Colonic mucosa (tissue), 4 donors: ENCODE measurements around the gene FTCDNL1. TPM values are rescaled to one million over a fixed set of nuclear protein-coding genes. Genes with fewer than 3 reads are reported as not detected.

Experiments used
- DNase-seq: peaks from one replicate; pipeline ENCODE4 v3.0.0-alpha.2; 2020
- H3K27ac ChIP-seq: fragments of 200-600 bp; one replicate; pipeline ENCODE4 v1.8.0; 2021
- H3K27me3 ChIP-seq: fragments of 200-600 bp; one replicate; pipeline ENCODE4 v1.8.0; 2021
- H3K36me3 ChIP-seq: fragments of 200-600 bp; one replicate; pipeline ENCODE4 v1.8.0; 2021
- H3K4me1 ChIP-seq: fragments of 200-600 bp; one replicate; pipeline ENCODE4 v1.8.0; 2021; ENCODE audit warnings: mild to moderate bottlenecking
- H3K4me3 ChIP-seq: fragments of 200-600 bp; one replicate; pipeline ENCODE4 v1.8.0; 2021
- H3K9ac ChIP-seq, 2 donors: one replicate each; pipeline ENCODE4 v1.7.0; 2013; ENCODE audit warnings: control low read depth in 2 of 2, low read depth in 2 of 2, low read length in 2 of 2
- H3K9me3 ChIP-seq: fragments of 200-600 bp; one replicate; pipeline ENCODE4 v1.8.0; 2021
- CTCF ChIP-seq: fragments of 200-600 bp; IDR thresholded peaks from one replicate; pipeline ENCODE4 v1.8.0; 2022; ENCODE audit warnings: antibody characterized with exemption, mild to moderate bottlenecking
- intact Hi-C: fragments of 100-400 bp; cut with DNase I; formaldehyde crosslinking; loops from one replicate; pipeline ENCODE4 v1.14.1; 2022
- total RNA-seq, 2 donors: library from RNA; stranded (reverse); fragmentation: NEBNext Ultra II Directional in 1 of 2; extraction: Animal tissue kit (Norgen Biotek cat#: 25700) in 1 of 2; gene quantifications; one replicate each; pipeline ENCODE4 v1.2.1, GENCODE V29; 2021
- donor health status: healthy.
- donor health status: DM: no; HTN: no; CAD: no.
- donor health status: DM: no; HTN: no; CAD: no.

The FTCDNL1 gene
- total RNA-seq, 2 donors from 2014 or later: 1.3 to 1.8 TPM

GRCh38 chr2:199868431-199869226, 17.6 kb upstream of the FTCDNL1 start:
- no peak overlapping the region for H3K27ac ChIP-seq
- no peaks in the 10 kb centered on the region for H3K36me3 ChIP-seq
- H3K27me3 ChIP-seq: no peaks in the 10 kb centered on the region
- intact Hi-C loops: no loop called here
- no peaks in the 10 kb centered on the region for H3K9me3 ChIP-seq
- H3K4me3 ChIP-seq: no peak overlapping the region
- TF ChIP-seq CTCF: no peak
- no peak overlapping the region for H3K9ac ChIP-seq
- no peaks in the 10 kb centered on the region for H3K4me1 ChIP-seq
- no peak for DNase-seq

DNA sequence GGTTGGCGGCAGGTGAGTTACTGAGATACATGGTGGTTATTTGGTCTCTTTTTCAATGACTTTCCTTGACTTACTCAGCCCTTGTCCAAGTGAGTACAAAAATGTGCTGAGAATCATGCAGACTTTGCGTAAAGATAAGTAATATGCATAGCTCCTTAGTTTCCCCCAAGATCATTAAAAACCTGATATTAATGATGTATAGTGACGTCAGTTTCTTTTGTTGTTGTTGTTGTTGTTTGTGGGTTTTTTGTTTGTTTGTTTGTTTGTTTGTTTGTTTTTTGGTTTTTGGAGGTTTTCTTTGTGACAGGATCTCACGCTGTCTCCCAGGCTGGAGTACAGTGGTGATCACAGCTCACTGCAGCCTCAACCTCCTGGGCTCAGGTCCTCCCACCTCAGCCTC, 14.9 kb upstream of the FTCDNL1 start:
- Histone ChIP-seq H3K27ac (no peak overlapping the region), H3K36me3 (no peaks in the 10 kb centered on the region), H3K4me1 (no peaks in the 10 kb centered on the region), H3K9ac (no peak overlapping the region), H3K27me3 (no peaks in the 10 kb centered on the region), H3K9me3 (no peaks in the 10 kb centered on the region), H3K4me3 (no peak overlapping the region)
- DNase-seq: no peak
- intact Hi-C loops: no loop called here
- no peak for TF ChIP-seq CTCF

DNA sequence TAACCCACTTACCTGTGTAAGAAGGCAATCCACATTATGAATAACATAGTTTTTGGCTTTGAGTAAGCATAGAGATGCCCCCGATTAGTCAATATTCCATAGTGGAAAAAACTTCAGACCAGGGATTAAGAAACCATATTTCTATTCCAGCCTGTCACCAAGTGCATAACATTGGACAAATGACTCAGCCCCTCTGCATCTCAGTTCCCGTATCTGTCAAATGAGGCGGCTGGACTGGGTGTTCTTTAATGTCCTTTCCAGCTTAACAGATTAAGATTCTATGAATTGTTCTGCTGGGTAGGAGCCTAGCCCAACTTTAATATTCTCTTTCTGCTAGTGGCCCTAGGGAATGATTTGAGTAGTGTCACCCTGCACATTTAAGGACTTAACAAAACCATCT, 11.8 kb upstream of the FTCDNL1 start:
- intact Hi-C loops: no loop called here
- Histone ChIP-seq H3K27ac (no peak overlapping the region), H3K4me1 (no peaks in the 10 kb centered on the region), H3K36me3 (no peaks in the 10 kb centered on the region), H3K27me3 (no peaks in the 10 kb centered on the region), H3K4me3 (no peak overlapping the region), H3K9me3 (no peaks in the 10 kb centered on the region), H3K9ac (no peak overlapping the region)
- no peak for DNase-seq
- no peak for TF ChIP-seq CTCF

DNA sequence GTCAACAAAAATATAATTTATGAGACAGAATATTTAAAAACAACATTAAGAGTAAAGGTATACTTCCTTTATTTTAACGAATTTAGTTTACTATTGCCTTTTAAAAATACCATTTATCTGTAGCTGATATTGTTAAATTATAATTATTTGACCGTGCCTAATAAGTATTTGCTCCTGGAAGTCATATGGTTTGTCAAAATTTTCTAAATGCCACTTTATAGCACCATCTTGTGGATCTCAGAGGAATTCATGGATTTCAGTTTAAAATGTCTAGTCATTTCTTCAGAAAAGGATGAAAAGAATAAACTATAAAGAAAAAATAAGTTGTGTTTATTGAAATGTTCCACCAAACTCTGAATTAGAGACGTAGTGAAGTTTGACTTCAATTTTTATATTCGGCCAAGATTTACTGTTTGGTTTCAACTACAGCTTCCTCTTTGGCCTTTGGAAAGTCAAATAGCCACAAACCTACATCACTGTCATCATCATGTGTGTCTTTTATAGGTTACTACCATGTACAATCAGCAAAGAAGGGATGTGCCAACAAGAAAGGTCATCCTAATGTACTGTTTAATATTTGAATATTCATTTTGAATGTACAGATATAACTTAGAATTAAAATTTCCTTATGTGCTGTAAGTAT, 10.3 kb upstream of the FTCDNL1 start:
- no peak overlapping the region for H3K4me3 ChIP-seq
- intact Hi-C loops: loop anchor here (2.0 kb wide), 1 partner anchor 156 kb away; no protein-coding TSS in a partner anchor
- H3K4me1 ChIP-seq: no peaks in the 10 kb centered on the region
- peak; percentile 50 for TF ChIP-seq CTCF
- H3K9me3 ChIP-seq: no peaks in the 10 kb centered on the region
- no peak overlapping the region for H3K27ac ChIP-seq
- H3K27me3 ChIP-seq: no peaks in the 10 kb centered on the region
- no peak for DNase-seq
- H3K9ac ChIP-seq: no peak overlapping the region
- H3K36me3 ChIP-seq: no peaks in the 10 kb centered on the region

GRCh38 chr2:199855812-199856211, 4.8 kb upstream of the FTCDNL1 start:
- Histone ChIP-seq H3K36me3 (no peaks in the 10 kb centered on the region), H3K4me1 (no peaks in the 10 kb centered on the region), H3K27me3 (no peaks in the 10 kb centered on the region), H3K27ac (no peak overlapping the region), H3K9ac (no peak overlapping the region), H3K9me3 (no peaks in the 10 kb centered on the region), H3K4me3 (no peak overlapping the region)
- no peak for TF ChIP-seq CTCF
- DNase-seq: no peak
- intact Hi-C loops: no loop called here
